Calu3 (cell line): Measurements from ENCODE around the gene TMEM231. TPM values are rescaled to one million over a fixed set of nuclear protein-coding genes. Genes with fewer than 3 reads are reported as not detected.

Source experiments
- BruUV-seq: library from RNA; stranded (reverse); fragments of 400-500 nt; replicated peaks from 2 replicates; lab custom pipeline; 2021; lab: Mats Ljungman, UMichigan
- CTCF ChIA-PET: fragments of 300-600 bp; sonication (Branson Sonifier 250); formaldehyde crosslinking; loops from one replicate; lab custom pipeline; 2022; ENCODE audit warnings: antibody characterized with exemption; lab: Charles Lee
- DNase-seq: peaks from one replicate; pipeline ENCODE4 v3.0.0; 2022
- H3K27ac Mint-ChIP-seq: one replicate; pipeline ENCODE4 v1.8.0; 2022; ENCODE audit warnings: mixed read lengths; ENCODE audit not compliant: unreplicated experiment
- H3K27me3 Mint-ChIP-seq: one replicate; pipeline ENCODE4 v1.8.0; 2022; ENCODE audit warnings: mixed read lengths; ENCODE audit not compliant: unreplicated experiment
- H3K36me3 Mint-ChIP-seq: one replicate; pipeline ENCODE4 v1.8.0; 2022; ENCODE audit warnings: mild to moderate bottlenecking, moderate library complexity, mixed read lengths; ENCODE audit not compliant: insufficient read depth, unreplicated experiment
- H3K4me1 Mint-ChIP-seq: one replicate; pipeline ENCODE4 v1.8.0; 2022; ENCODE audit warnings: mild to moderate bottlenecking, low read depth, mixed read lengths; ENCODE audit not compliant: unreplicated experiment
- H3K4me3 Mint-ChIP-seq: one replicate; pipeline ENCODE4 v1.8.0; 2022; ENCODE audit warnings: mild to moderate bottlenecking, low read depth, moderate library complexity, mixed read lengths; ENCODE audit not compliant: unreplicated experiment
- H3K9me3 Mint-ChIP-seq: one replicate; pipeline ENCODE4 v1.8.0; 2022; ENCODE audit warnings: low read depth, mixed read lengths; ENCODE audit not compliant: unreplicated experiment
- CTCF ChIP-seq: fragments of 200-600 bp; IDR thresholded peaks from one replicate; pipeline ENCODE4 v1.8.0; 2022; ENCODE audit warnings: antibody characterized with exemption; ENCODE audit not compliant: unreplicated experiment
- intact Hi-C: fragments of 100-400 bp; cut with micrococcal nuclease; formaldehyde crosslinking; loops from one replicate; pipeline ENCODE4 v1.10.0; 2022; ENCODE audit not compliant: unreplicated experiment
- total RNA-seq: library from RNA; stranded (reverse); gene quantifications from 2 replicates; pipeline ENCODE4 v1.2.3, GENCODE V29; 2022

The TMEM231 gene
- total RNA-seq, 1 experiment from 2014 or later = 17.6 TPM

- H3K27me3 Mint-ChIP-seq = no peaks in the 10 kb centered on the region
- intact Hi-C loops = no loop called here
- no peak overlapping the region for H3K4me3 Mint-ChIP-seq
- H3K4me1 Mint-ChIP-seq = no peaks in the 10 kb centered on the region
- no peak for TF ChIP-seq CTCF
- no peak overlapping the region for H3K27ac Mint-ChIP-seq
- no peaks in the 10 kb centered on the region for H3K9me3 Mint-ChIP-seq
- CTCF ChIA-PET = no interaction called here
- no TSS peak for BruUV-seq
- peaks cover 5% of the 10 kb centered on the region for H3K36me3 Mint-ChIP-seq
- no peak for DNase-seq
Measured at GRCh38 chr16:75532791-75533190, 23.3 kb downstream of the TMEM231 start.

- H3K9me3 Mint-ChIP-seq = no peaks in the 10 kb centered on the region
- DNase-seq = no peak
- no TSS peak for BruUV-seq
- no peaks in the 10 kb centered on the region for H3K4me1 Mint-ChIP-seq
- no peak for TF ChIP-seq CTCF
- intact Hi-C loops = no loop called here
- no peak overlapping the region for H3K27ac Mint-ChIP-seq
- no peak overlapping the region for H3K4me3 Mint-ChIP-seq
- peaks cover 5% of the 10 kb centered on the region for H3K36me3 Mint-ChIP-seq
- CTCF ChIA-PET = no interaction called here
- no peaks in the 10 kb centered on the region for H3K27me3 Mint-ChIP-seq
Measured at GRCh38 chr16:75532142-75532765, 23.8 kb downstream of the TMEM231 start.

- no peaks in the 10 kb centered on the region for H3K9me3 Mint-ChIP-seq
- CTCF ChIA-PET = no interaction called here
- H3K27ac Mint-ChIP-seq = no peak overlapping the region
- peaks cover 5% of the 10 kb centered on the region for H3K36me3 Mint-ChIP-seq
- BruUV-seq = no TSS peak
- intact Hi-C loops = no loop called here
- no peaks in the 10 kb centered on the region for H3K27me3 Mint-ChIP-seq
- H3K4me3 Mint-ChIP-seq = no peak overlapping the region
- no peak for TF ChIP-seq CTCF
- no peaks in the 10 kb centered on the region for H3K4me1 Mint-ChIP-seq
- no peak for DNase-seq
Measured at GRCh38 chr16:75529959-75530358, 26.1 kb downstream of the TMEM231 start.

- H3K9me3 Mint-ChIP-seq = no peaks in the 10 kb centered on the region
- no peak for DNase-seq
- no peaks in the 10 kb centered on the region for H3K4me1 Mint-ChIP-seq
- intact Hi-C loops = no loop called here
- no peak overlapping the region for H3K4me3 Mint-ChIP-seq
- H3K27ac Mint-ChIP-seq = no peak overlapping the region
- H3K27me3 Mint-ChIP-seq = no peaks in the 10 kb centered on the region
- TF ChIP-seq CTCF = no peak
- peaks cover 5% of the 10 kb centered on the region for H3K36me3 Mint-ChIP-seq
- CTCF ChIA-PET = no interaction called here
- no TSS peak for BruUV-seq
Measured at GRCh38 chr16:75529056-75529905, 26.8 kb downstream of the TMEM231 start.
